HG02938 (cell line): ENCODE data around the gene FERMT3.
A peak's percentile ranks its signal among the peaks of the same experiment; 100 is the strongest.

Experiments used
- ATAC-seq: cut with Tn5 transposase; IDR thresholded peaks from one replicate; pipeline ENCODE4 v1.9.1; 2021; ENCODE audit warnings: mild to moderate bottlenecking, moderate library complexity; ENCODE audit not compliant: unreplicated experiment

Gene FERMT3

DNA sequence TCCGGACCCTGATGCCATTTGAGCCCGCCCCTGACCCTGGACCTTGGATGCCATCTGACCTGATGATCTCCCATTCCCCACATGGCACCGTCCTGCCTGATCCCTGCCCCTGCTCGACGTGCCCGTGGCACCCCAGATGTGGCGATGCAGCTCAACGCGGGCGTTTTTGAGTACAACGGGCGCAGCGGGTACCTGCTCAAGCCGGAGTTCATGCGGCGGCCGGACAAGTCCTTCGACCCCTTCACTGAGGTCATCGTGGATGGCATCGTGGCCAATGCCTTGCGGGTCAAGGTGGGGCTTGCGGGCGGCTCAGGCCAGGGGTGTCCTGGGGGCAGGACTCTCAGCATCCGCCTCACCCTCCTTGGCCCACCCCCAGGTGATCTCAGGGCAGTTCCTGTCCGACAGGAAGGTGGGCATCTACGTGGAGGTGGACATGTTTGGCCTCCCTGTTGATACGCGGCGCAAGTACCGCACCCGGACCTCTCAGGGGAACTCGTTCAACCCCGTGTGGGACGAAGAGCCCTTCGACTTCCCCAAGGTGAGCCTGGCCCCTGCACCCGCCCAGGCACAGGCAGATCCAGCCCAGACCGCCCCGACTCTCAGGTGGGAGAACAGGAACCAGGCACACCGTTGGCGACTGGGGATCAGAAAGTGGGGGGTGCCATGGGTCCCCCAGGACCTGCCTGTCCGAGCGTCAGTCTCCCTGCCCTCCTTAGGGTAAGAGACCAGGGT, 55.9 kb downstream of the FERMT3 start:
- no peak for ATAC-seq

DNA sequence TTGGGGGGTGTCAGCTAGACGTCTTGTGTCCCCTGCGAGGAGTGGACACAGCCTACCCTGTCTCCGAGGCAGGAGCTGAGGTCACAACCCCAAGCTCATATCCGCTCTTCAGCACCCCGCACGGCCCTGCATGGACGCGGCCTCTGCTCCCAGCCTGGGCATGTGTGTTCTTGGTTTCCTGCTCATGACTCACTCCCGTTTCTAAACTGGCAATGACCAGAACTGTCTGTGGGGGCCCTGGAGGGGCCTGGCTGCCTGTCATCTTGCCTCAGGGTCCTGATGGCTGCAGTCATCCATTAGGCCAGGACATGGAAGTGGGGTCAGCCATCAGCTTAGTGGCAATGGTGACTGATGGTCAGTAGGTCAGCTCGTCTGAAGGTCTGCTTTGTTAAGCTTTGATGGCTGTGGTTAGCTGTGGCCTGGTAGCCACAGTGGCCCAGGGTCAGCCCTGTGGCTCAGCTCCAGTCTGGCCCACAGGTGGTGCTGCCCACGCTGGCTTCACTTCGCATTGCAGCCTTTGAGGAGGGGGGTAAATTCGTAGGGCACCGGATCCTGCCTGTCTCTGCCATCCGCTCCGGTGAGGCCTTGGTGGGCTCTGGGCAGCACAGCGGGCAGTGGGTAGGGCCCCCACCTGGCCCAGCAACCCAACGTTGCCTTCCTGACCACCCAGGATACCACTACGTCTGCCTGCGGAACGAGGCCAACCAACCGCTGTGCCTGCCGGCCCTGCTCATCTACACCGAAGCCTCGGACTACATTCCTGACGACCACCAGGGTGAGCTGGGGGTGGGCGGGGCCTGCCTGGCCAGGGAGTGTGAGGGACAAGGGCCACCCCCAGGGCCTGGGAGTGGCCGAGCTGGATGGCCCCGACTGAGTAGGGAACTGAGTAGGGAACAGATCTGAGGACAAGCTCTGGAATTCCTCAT, 56.8 kb downstream of the FERMT3 start:
- ATAC-seq: no peak

GRCh38 chr11:64263947-64264317, 57.4 kb downstream of the FERMT3 start:
- no peak for ATAC-seq

- no peak for ATAC-seq
These were observed 57.9 kb downstream of the FERMT3 start for GRCh38 chr11:64264371-64264852.

DNA sequence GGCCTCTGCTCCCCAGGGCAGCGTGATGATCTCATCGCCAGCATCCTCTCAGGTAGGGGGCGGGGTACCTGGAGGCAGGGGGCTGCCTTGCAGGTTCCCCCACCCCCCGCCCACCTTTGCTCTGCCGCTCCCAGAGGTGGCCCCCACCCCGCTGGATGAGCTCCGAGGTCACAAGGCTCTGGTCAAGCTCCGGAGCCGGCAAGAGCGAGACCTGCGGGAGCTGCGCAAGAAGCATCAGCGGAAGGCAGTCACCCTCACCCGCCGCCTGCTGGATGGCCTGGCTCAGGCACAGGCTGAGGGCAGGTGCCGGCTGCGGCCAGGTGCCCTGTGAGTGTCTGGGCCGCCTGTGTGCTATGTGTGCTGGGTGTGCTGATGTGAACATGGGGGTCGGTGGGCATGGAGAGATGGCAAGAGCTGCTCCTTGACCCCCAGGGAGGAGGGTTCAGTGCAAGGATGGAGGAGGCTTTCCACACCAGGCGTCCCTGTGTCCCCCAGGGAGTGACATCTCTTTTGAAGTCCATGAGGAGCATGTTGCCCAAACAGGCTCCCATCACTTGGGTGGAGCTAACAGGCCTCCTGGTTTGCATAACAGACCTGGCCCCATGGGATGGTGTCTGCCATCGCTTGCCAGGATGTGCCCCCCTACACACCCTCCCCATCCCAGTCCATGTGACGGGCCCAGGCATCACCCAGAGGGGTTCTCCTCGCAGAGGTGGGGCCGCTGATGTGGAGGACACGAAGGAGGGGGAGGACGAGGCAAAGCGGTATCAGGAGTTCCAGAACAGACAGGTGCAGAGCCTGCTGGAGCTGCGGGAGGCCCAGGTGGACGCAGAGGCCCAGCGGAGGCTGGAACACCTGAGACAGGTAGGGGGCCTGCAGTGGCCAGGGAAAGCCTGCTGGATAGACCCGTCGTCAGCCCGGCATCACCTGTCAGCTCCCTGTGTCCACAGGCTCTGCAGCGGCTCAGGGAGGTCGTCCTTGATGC, 58.9 kb downstream of the FERMT3 start:
- no peak for ATAC-seq

- no peak for ATAC-seq
These were observed 59.8 kb downstream of the FERMT3 start for GRCh38 chr11:64266339-64266738.

DNA sequence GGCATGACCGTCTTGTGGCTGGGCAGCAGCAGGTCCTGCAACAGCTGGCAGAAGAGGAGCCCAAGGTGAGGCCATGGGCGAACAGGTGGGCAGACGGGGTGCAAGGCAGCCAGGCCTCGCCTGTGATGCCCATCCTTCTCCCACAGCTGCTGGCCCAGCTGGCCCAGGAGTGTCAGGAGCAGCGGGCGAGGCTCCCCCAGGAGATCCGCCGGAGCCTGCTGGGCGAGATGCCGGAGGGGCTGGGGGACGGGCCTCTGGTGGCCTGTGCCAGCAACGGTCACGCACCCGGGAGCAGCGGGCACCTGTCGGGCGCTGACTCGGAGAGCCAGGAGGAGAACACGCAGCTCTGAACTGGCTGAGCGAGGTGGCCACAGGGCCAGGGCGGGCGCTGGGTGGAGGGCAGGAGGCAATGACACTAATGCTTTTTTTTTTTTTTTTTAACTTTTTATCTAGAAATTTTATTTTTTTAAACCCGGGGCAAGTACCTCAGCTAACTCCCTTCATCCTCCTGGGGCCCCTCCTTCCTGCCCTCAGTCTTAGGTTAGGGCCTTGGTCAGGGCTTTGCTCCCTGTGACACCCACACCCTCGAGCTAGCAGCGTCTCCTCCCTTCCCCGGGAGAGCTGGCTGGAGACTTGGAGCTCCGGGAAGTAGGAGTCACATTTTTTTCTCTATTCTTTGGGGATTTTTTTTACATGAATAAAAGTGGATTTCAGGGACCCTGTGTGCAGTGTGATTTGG, 60.9 kb downstream of the FERMT3 start:
- no peak for ATAC-seq

DNA sequence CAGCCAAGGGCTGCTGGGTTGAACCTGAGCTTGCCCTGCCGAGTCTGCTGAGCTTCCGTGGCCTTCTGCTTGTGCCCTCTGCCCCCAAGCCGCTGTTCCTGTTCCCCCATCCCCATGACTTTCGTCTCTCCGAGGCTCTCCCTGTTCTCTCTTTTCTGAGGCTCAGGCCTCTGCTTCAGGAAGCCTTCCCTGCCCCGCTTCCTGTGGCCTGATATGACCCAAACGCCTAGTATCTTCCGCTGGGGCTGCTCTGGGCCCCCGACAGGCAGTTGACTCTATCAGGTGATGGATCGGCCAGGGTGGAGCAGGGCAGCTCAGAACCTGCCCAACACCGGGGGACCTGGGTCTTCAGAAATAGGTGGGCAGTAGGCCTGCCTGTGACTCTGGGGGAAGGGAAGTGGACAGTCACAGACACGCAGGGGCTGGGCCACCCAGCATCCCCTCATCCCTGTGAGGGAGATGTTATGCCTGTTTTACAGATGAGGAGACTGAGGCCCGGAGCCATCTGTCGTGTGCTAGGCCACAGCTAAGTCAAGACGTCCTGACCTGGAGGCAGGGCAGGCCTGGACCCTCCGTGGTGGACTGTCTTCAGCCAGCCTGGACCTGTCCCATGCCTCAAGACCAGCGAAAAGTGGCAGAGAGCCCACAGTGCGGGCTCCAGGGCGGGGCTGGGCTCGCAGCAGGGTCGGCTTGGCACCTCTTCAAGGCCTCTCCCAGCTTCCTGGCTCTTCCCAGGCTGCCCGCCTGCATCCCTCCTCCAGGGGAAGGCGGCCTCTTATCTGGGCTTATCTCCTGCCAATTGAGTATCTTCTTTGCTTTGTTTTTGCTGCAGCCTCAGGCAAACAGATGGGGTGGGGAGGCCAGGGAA, 61.7 kb downstream of the FERMT3 start:
- ATAC-seq: no peak

DNA sequence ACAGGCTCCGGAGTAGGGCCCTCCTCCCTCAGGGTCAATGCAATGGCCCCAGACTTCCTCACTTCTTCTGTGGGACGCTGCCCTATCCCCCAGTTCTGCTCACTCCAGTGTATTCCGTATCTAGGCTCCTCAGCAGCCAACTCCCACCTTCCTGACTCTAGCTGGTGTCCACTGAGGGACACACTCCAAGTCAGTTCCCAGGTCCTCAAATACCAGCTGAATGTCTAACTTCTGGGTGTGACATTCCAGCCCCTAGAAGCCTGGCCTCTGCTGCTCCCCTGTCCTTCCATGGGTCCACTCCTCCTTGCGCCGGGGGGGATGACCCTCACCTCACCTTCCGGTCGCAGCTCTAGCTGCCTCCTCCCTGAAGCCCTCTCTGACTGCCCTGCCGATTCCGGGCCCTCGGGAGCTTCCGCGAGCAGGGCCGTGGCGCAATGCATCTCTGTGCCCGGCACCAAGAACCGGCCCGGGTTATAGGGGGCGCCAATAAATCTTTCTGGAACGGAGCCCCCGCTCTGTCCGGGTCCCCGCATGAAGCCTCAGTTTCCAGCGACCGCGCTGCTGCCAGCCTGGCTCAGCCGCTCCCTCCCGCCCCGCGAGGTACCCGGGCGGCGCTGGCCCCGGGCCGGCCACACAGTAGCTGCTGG, 62.5 kb downstream of the FERMT3 start:
- peak; percentile 9 for ATAC-seq

DNA sequence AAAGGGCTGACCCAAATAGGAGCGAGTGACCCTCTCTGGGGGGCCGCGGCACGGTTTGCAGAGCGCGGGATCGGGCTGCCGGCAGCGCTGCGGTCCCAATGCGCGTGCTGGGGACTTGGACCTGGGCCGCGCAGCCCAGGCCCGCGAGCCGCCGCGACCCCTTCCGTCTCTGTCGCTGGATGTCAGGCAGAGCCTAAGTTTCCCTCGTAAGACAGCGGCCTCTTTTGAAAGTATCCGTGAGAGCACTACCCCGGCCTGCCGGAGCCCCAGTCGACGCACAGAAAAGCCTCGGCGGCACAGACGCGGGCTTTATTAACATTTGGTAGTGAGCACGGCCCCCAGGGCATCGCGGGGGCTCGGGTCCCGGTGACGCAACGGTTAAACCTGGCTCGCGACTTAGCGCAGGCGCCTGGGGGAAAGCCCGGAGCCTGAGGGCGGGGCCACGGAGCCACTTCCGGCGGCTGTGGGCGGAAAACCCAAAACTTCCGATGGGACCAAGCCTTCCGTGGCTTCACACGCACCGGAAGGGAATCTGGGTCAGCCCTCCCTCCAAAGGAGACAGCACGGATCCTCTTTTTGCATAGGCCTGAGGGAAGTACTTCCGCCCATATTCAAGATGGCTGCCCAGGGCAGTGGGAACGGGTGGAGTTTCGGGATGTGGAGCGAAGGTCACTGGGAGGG, 63.2 kb downstream of the FERMT3 start:
- ATAC-seq: peak; percentile 67
